GM23338 (cell line): ENCODE data around the gene PSMA2. TPM values are rescaled to one million over a fixed set of nuclear protein-coding genes. Genes with fewer than 3 reads are reported as not detected.

Source experiments
- ATAC-seq: fragments of 200-7000 bp; cut with Tn5 transposase; 3 replicates; pipeline ENCODE4 v1.9.1; 2020
- DNase-seq: peaks from one replicate; pipeline ENCODE4 v3.0.0-alpha.2; 2015; ENCODE audit warnings: low spot score
- H2AFZ ChIP-seq: fragments of 200-600 bp; sonication (generic); 2 replicates; pipeline ENCODE4 v1.8.0; 2016; ENCODE audit warnings: antibody characterized with exemption, mild to moderate bottlenecking, moderate library complexity
- H3F3A ChIP-seq: fragments of 200-600 bp; sonication (generic); replicated peaks from 2 replicates; pipeline ENCODE4 v1.8.0; 2017; ENCODE audit warnings: antibody characterized with exemption, mixed run types, low read depth
- H3K27ac ChIP-seq: fragments of 200-600 bp; sonication (generic); 2 replicates; pipeline ENCODE4 v1.6.1; 2016; ENCODE audit warnings: low read depth
- H3K27me3 ChIP-seq: fragments of 200-600 bp; sonication (generic); 2 replicates; pipeline ENCODE4 v1.8.0; 2016; ENCODE audit warnings: mild to moderate bottlenecking, mixed run types, moderate library complexity; ENCODE audit not compliant: insufficient read depth
- H3K36me3 ChIP-seq: fragments of 200-600 bp; sonication (generic); 2 replicates; pipeline ENCODE4 v1.8.0; 2016; ENCODE audit warnings: mild to moderate bottlenecking; ENCODE audit not compliant: insufficient read depth
- H3K4me1 ChIP-seq: fragments of 200-600 bp; sonication (generic); 2 replicates; pipeline ENCODE4 v1.8.0; 2016; ENCODE audit warnings: mild to moderate bottlenecking, moderate library complexity; ENCODE audit not compliant: insufficient read depth
- H3K4me2 ChIP-seq: fragments of 200-600 bp; sonication (generic); 2 replicates; pipeline ENCODE4 v1.7.1; 2017; ENCODE audit warnings: mixed run types
- H3K4me3 ChIP-seq: fragments of 200-600 bp; sonication (generic); 2 replicates; pipeline ENCODE4 v1.6.1; 2016; ENCODE audit warnings: mixed run types
- H3K79me2 ChIP-seq: fragments of 200-600 bp; sonication (generic); replicated peaks from 2 replicates; pipeline ENCODE4 v1.8.0; 2017; ENCODE audit warnings: mild to moderate bottlenecking; ENCODE audit not compliant: insufficient read depth
- H3K9me2 ChIP-seq: fragments of 200-600 bp; sonication (generic); 2 replicates; pipeline ENCODE4 v1.8.0; 2017; ENCODE audit not compliant: insufficient read depth
- H4K20me1 ChIP-seq: fragments of 200-600 bp; sonication (generic); replicated peaks from 2 replicates; pipeline ENCODE4 v1.8.0; 2017; ENCODE audit warnings: mild to moderate bottlenecking; ENCODE audit not compliant: insufficient read depth
- H3K27ac Mint-ChIP-seq: 2 replicates; pipeline ENCODE4 v1.8.0; 2020; ENCODE audit warnings: inconsistent platforms, mild to moderate bottlenecking, moderate library complexity, mixed read lengths
- H3K27me3 Mint-ChIP-seq: 3 replicates; pipeline ENCODE4 v1.8.0; 2022; ENCODE audit warnings: low read depth, mild to moderate bottlenecking, moderate library complexity, mixed read lengths, inconsistent platforms; ENCODE audit not compliant: insufficient read depth, poor library complexity
- H3K36me3 Mint-ChIP-seq: 3 replicates; pipeline ENCODE4 v1.8.0; 2021; ENCODE audit warnings: low read depth, mild to moderate bottlenecking, inconsistent platforms, moderate library complexity, mixed read lengths
- H3K4me1 Mint-ChIP-seq: 3 replicates; pipeline ENCODE4 v1.8.0; 2020; ENCODE audit warnings: mild to moderate bottlenecking, inconsistent platforms, mixed read lengths
- H3K4me3 Mint-ChIP-seq: 3 replicates; pipeline ENCODE4 v1.8.0; 2021; ENCODE audit warnings: moderate library complexity, mild to moderate bottlenecking, inconsistent platforms, mixed read lengths
- H3K9me3 Mint-ChIP-seq: 3 replicates; pipeline ENCODE4 v1.8.0; 2020; ENCODE audit warnings: moderate library complexity, mild to moderate bottlenecking, inconsistent platforms, mixed read lengths
- CREB1 ChIP-seq: fragments of 250-450 bp; sonication (Bioruptor Pico); IDR thresholded peaks from 2 replicates; pipeline ENCODE4 v1.5.0; 2020; ENCODE audit warnings: low read depth, mild to moderate bottlenecking, moderate library complexity
- CTCF ChIP-seq, 2 experiments: fragments of 200-600 bp in 1 of 2; sonication (generic) in 1 of 2; conservative IDR thresholded peaks; 2 replicates each; pipeline versions ENCODE4 v1.5.1 to v1.6.1; 2016 to 2017; ENCODE audit warnings: antibody characterized with exemption in 2 of 2, low read depth in 2 of 2, mild to moderate bottlenecking in 2 of 2, moderate library complexity in 1 of 2
- EZH2 ChIP-seq: fragments of 200-600 bp; sonication (generic); IDR thresholded peaks from one replicate; pipeline ENCODE4 v1.8.0; 2017; ENCODE audit warnings: antibody characterized with exemption, mild to moderate bottlenecking, low read depth; ENCODE audit not compliant: unreplicated experiment
- EZH2phosphoT487 ChIP-seq: fragments of 200-600 bp; sonication (generic); IDR thresholded peaks from one replicate; pipeline ENCODE4 v1.8.1; 2018; ENCODE audit warnings: antibody characterized with exemption; ENCODE audit not compliant: unreplicated experiment
- JUNB ChIP-seq: IDR thresholded peaks from one replicate; pipeline ENCODE4 v1.6.1; 2016; ENCODE audit warnings: antibody characterized with exemption; ENCODE audit not compliant: unreplicated experiment
- NANOG ChIP-seq: IDR thresholded peaks from 2 replicates; pipeline ENCODE4 v1.6.1; 2016; ENCODE audit warnings: antibody characterized with exemption, borderline replicate concordance
- POLR2AphosphoS5 ChIP-seq: IDR thresholded peaks from 2 replicates; pipeline ENCODE4 v1.6.1; 2016; ENCODE audit warnings: antibody characterized with exemption, low read depth
- REST ChIP-seq: IDR thresholded peaks from one replicate; pipeline ENCODE4 v1.6.1; 2018; ENCODE audit warnings: antibody characterized with exemption; ENCODE audit not compliant: unreplicated experiment
- STAT1 ChIP-seq: IDR thresholded peaks from one replicate; pipeline ENCODE4 v1.6.1; 2016; ENCODE audit warnings: antibody characterized with exemption; ENCODE audit not compliant: unreplicated experiment
- ZNF114 ChIP-seq: fragments of 250-450 bp; sonication (Bioruptor Pico); IDR thresholded peaks from 2 replicates; pipeline ENCODE4 v1.5.0; 2020; ENCODE audit warnings: mild to moderate bottlenecking, moderate library complexity
- ZNF331 ChIP-seq: fragments of 250-450 bp; sonication (Bioruptor Pico); IDR thresholded peaks from 2 replicates; pipeline ENCODE4 v1.5.0; 2020; ENCODE audit warnings: low read depth, mild to moderate bottlenecking, moderate library complexity
- ZNF462 ChIP-seq: fragments of 250-450 bp; sonication (Bioruptor Pico); IDR thresholded peaks from 2 replicates; pipeline ENCODE4 v1.5.0; 2020; ENCODE audit warnings: mild to moderate bottlenecking, moderate library complexity
- polyA plus RNA-seq: library from polyadenylated mRNA; unstranded; fragments of >200 nt; fragmentation: Nextera tagmentation; extraction: Ambion mirVana; gene quantifications from 2 replicates; pipeline ENCODE4 v1.2.1, GENCODE V29; 2016
- total RNA-seq: library from RNA; depleted of rRNA; stranded (reverse); fragments of >200 nt; shearing (Covaris generic); gene quantifications from 2 replicates; pipeline ENCODE4 v1.2.3, GENCODE V29; 2014

PSMA2 gene
- total and polyA plus RNA-seq, 2 experiments from 2014 or later = 178 to 678 TPM

GRCh38 chr7:42976371-42976770 lies 44.4 kb upstream of the PSMA2 start:
- Histone ChIP-seq H3K4me2 (no peak overlapping the region), H3K4me3 (no peak overlapping the region), H2AFZ (no peak overlapping the region), H3K79me2 (no peaks in the 10 kb centered on the region), H3K27ac (no peak overlapping the region), H3K27me3 (no peaks in the 10 kb centered on the region), H3K36me3 (no peaks in the 10 kb centered on the region), H3K4me1 (no peaks in the 10 kb centered on the region), H3F3A (no peaks in the 10 kb centered on the region), H3K9me2 (0 out of 2 replicates have a peak, but pooled peaks cover 4% of the 10 kb centered on the region), H4K20me1 (no peaks in the 10 kb centered on the region)
- H3K27me3 Mint-ChIP-seq = peaks cover 3% of the 10 kb centered on the region
- H3K4me3 Mint-ChIP-seq = no peak overlapping the region
- no peak overlapping the region for H3K27ac Mint-ChIP-seq
- H3K4me1 Mint-ChIP-seq = no peaks in the 10 kb centered on the region
- no peaks in the 10 kb centered on the region for H3K36me3 Mint-ChIP-seq
- TF ChIP-seq ZNF462 (CRISPR knock-in tag) = no peak
- no peak for TF ChIP-seq JUNB
- TF ChIP-seq NANOG = no peak
- TF ChIP-seq EZH2phosphoT487 = no peak
- no peak for TF ChIP-seq CTCF (conservative IDR thresholded peaks at IDR 0.05; ENCODE audit: low read depth in 2 of 2)
- no peak for TF ChIP-seq STAT1
- no peak for TF ChIP-seq ZNF331 (CRISPR knock-in tag)
- TF ChIP-seq POLR2AphosphoS5 = no peak
- TF ChIP-seq ZNF114 (CRISPR knock-in tag) = no peak
- no peak for TF ChIP-seq EZH2
- TF ChIP-seq CREB1 = no peak
- TF ChIP-seq REST = no peak
- no peaks in the 10 kb centered on the region for H3K9me3 Mint-ChIP-seq
- ATAC-seq (no peak), DNase-seq (no peak)
